Measurements from ENCODE around the gene DPP6. TPM values are rescaled to one million over a fixed set of nuclear protein-coding genes. Genes with fewer than 3 reads are reported as not detected.

Gene DPP6
- total RNA-seq, 1 experiment from 2014 or later, result not detected

DNA sequence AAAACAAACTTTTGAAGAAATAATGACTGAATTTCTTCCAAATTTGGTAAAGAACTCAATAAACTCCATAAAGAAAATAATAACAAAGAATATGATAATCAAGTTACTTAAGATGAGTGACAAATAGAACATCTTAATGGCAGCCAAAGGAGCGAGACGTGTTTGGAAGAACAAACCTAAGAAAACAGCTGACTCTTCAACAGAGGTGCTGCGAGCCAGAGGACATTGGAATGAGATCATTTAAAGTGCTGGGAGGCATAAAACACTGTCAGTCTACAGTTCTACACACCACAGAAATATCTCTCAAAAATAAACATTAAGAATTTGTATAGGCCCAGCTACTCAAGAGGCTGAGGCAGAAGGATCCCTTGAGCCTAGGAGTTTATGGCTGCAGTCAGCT lies 507.3 kb downstream of the DPP6 start:
- H3K4me3 Mint-ChIP-seq, result no peak overlapping the region
- no peak for TF ChIP-seq ZNF425 (CRISPR knock-in tag; conservative IDR thresholded peaks at IDR 0.05)
- H3K27me3 Mint-ChIP-seq (ENCODE audit: low read depth), result peaks cover 9% of the 10 kb centered on the region; the same call in 1 of the 2 replicates
- H3K9me3 Mint-ChIP-seq, result peaks cover 72% of the 10 kb centered on the region
- no peak overlapping the region for H3K27ac Mint-ChIP-seq
- peaks cover 60% of the 10 kb centered on the region for H3K36me3 Mint-ChIP-seq
- POLR2A ChIA-PET, result no interaction called here
- CTCF ChIA-PET, result no interaction called here
- ATAC-seq (no peak), DNase-seq (ENCODE audit: low spot score) (no peak)
- no peaks in the 10 kb centered on the region for H3K4me1 Mint-ChIP-seq

- ATAC-seq (no peak), DNase-seq (ENCODE audit: low spot score) (no peak)
- peaks cover 79% of the 10 kb centered on the region for H3K9me3 Mint-ChIP-seq
- TF ChIP-seq ZNF671 (CRISPR knock-in tag; IDR thresholded peaks at IDR 0.05) (no peak), NR1H2 (CRISPR knock-in tag; IDR thresholded peaks at IDR 0.05) (no peak), CREB1 (CRISPR knock-in tag; IDR thresholded peaks at IDR 0.05) (no peak), ZNF263 (CRISPR knock-in tag; IDR thresholded peaks at IDR 0.05; ENCODE audit: low read depth) (no peak), ZNF416 (CRISPR knock-in tag; IDR thresholded peaks at IDR 0.05) (no peak), NR2C2 (CRISPR knock-in tag; IDR thresholded peaks at IDR 0.05) (no peak), SOX15 (CRISPR knock-in tag; IDR thresholded peaks at IDR 0.05) (no peak), FOXP1 (CRISPR knock-in tag; IDR thresholded peaks at IDR 0.05; ENCODE audit: borderline replicate concordance) (no peak), ELF4 (CRISPR knock-in tag; IDR thresholded peaks at IDR 0.05; ENCODE audit: low read depth) (no peak), NR3C1 (CRISPR knock-in tag; conservative IDR thresholded peaks at IDR 0.05; ENCODE audit: low read depth) (no peak)
- H3K27me3 Mint-ChIP-seq (ENCODE audit: low read depth), result peaks cover 9% of the 10 kb centered on the region
- no peak overlapping the region for H3K27ac Mint-ChIP-seq
- CTCF ChIA-PET, result no interaction called here
- no peak overlapping the region for H3K4me3 Mint-ChIP-seq
- POLR2A ChIA-PET, result no interaction called here
- no peaks in the 10 kb centered on the region for H3K4me1 Mint-ChIP-seq
- H3K36me3 Mint-ChIP-seq, result peaks cover 69% of the 10 kb centered on the region
Observed at GRCh38 chr7:154564676-154565075, 512.5 kb downstream of the DPP6 start.

DNA sequence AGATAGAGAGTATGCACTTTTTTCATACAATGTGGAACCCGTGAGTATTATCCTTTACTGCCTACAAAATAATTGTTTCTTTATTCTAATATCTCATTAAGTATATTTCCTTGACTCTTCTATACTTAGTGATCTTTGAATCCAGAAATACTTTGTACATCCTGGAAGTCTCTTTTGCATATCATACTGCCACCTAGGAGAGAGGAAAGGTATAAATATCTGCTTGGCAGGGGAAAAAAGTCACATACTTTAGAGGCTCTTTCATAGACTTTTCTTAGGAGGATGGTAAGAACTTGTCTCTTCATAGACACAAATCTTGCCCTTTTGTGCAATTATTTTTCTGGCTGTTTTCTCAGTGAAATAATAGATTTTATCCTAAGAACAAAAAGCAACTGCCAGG lies 514.7 kb downstream of the DPP6 start:
- ATAC-seq (no peak), DNase-seq (ENCODE audit: low spot score) (no peak)
- H3K9me3 Mint-ChIP-seq, result peaks cover 78% of the 10 kb centered on the region
- peaks cover 72% of the 10 kb centered on the region for H3K36me3 Mint-ChIP-seq
- H3K27me3 Mint-ChIP-seq (ENCODE audit: low read depth), result peaks cover 9% of the 10 kb centered on the region
- ChIA-PET POLR2A (no interaction called here), CTCF (no interaction called here)
- H3K4me3 Mint-ChIP-seq, result no peak overlapping the region
- H3K27ac Mint-ChIP-seq, result no peak overlapping the region
- no peaks in the 10 kb centered on the region for H3K4me1 Mint-ChIP-seq
- TF ChIP-seq, protein P1, sequence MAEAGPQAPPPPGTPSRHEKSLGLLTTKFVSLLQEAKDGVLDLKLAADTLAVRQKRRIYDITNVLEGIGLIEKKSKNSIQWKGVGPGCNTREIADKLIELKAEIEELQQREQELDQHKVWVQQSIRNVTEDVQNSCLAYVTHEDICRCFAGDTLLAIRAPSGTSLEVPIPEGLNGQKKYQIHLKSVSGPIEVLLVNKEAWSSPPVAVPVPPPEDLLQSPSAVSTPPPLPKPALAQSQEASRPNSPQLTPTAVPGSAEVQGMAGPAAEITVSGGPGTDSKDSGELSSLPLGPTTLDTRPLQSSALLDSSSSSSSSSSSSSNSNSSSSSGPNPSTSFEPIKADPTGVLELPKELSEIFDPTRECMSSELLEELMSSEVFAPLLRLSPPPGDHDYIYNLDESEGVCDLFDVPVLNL (CRISPR knock-in tag; IDR thresholded peaks at IDR 0.05; ENCODE audit: borderline replicate concordance, low read depth), result no peak
- TF ChIP-seq, protein P2, sequence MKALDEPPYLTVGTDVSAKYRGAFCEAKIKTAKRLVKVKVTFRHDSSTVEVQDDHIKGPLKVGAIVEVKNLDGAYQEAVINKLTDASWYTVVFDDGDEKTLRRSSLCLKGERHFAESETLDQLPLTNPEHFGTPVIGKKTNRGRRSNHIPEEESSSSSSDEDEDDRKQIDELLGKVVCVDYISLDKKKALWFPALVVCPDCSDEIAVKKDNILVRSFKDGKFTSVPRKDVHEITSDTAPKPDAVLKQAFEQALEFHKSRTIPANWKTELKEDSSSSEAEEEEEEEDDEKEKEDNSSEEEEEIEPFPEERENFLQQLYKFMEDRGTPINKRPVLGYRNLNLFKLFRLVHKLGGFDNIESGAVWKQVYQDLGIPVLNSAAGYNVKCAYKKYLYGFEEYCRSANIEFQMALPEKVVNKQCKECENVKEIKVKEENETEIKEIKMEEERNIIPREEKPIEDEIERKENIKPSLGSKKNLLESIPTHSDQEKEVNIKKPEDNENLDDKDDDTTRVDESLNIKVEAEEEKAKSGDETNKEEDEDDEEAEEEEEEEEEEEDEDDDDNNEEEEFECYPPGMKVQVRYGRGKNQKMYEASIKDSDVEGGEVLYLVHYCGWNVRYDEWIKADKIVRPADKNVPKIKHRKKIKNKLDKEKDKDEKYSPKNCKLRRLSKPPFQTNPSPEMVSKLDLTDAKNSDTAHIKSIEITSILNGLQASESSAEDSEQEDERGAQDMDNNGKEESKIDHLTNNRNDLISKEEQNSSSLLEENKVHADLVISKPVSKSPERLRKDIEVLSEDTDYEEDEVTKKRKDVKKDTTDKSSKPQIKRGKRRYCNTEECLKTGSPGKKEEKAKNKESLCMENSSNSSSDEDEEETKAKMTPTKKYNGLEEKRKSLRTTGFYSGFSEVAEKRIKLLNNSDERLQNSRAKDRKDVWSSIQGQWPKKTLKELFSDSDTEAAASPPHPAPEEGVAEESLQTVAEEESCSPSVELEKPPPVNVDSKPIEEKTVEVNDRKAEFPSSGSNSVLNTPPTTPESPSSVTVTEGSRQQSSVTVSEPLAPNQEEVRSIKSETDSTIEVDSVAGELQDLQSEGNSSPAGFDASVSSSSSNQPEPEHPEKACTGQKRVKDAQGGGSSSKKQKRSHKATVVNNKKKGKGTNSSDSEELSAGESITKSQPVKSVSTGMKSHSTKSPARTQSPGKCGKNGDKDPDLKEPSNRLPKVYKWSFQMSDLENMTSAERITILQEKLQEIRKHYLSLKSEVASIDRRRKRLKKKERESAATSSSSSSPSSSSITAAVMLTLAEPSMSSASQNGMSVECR (CRISPR knock-in tag; IDR thresholded peaks at IDR 0.05; ENCODE audit: borderline replicate concordance), result no peak
- TF ChIP-seq USF1 (CRISPR knock-in tag; IDR thresholded peaks at IDR 0.05) (no peak), ZNF121 (CRISPR knock-in tag; IDR thresholded peaks at IDR 0.05) (no peak), PRDM15 (CRISPR knock-in tag; IDR thresholded peaks at IDR 0.05) (no peak)
- TF ChIP-seq, protein P3, sequence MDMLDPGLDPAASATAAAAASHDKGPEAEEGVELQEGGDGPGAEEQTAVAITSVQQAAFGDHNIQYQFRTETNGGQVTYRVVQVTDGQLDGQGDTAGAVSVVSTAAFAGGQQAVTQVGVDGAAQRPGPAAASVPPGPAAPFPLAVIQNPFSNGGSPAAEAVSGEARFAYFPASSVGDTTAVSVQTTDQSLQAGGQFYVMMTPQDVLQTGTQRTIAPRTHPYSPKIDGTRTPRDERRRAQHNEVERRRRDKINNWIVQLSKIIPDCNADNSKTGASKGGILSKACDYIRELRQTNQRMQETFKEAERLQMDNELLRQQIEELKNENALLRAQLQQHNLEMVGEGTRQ (CRISPR knock-in tag; IDR thresholded peaks at IDR 0.05), result no peak
- TF ChIP-seq, protein P4, sequence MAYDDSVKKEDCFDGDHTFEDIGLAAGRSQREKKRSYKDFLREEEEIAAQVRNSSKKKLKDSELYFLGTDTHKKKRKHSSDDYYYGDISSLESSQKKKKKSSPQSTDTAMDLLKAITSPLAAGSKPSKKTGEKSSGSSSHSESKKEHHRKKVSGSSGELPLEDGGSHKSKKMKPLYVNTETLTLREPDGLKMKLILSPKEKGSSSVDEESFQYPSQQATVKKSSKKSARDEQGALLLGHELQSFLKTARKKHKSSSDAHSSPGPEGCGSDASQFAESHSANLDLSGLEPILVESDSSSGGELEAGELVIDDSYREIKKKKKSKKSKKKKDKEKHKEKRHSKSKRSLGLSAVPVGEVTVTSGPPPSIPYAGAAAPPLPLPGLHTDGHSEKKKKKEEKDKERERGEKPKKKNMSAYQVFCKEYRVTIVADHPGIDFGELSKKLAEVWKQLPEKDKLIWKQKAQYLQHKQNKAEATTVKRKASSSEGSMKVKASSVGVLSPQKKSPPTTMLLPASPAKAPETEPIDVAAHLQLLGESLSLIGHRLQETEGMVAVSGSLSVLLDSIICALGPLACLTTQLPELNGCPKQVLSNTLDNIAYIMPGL (CRISPR knock-in tag; IDR thresholded peaks at IDR 0.05), result no peak
